HepG2 (cell line): ENCODE data around the gene POU6F1. TPM values are rescaled to one million over a fixed set of nuclear protein-coding genes. Genes with fewer than 3 reads are reported as not detected.
A peak's percentile ranks its signal among the peaks of the same experiment; 100 is the strongest.

Source experiments
- ATAC-seq: fragments of 200-7000 bp; cut with Tn5 transposase; 3 replicates; pipeline ENCODE4 v1.9.1; 2020; ENCODE audit warnings: mild to moderate bottlenecking, moderate library complexity
- BruUV-seq: library from RNA; stranded (reverse); fragments of 400-500 nt; replicated peaks from 2 replicates; lab custom pipeline; 2021; lab: Mats Ljungman, UMichigan
- CTCF ChIA-PET: fragments of 300-600 bp; formaldehyde crosslinking; extraction: SDS; loops from one replicate; lab custom pipeline; 2021; ENCODE audit warnings: low total read pairs, inconsistent platforms, low intra/inter-chr PET ratio; lab: Yijun Ruan, JAX
- POLR2A ChIA-PET: fragments of 350-600 bp; sonication (Branson Sonifier 250); formaldehyde crosslinking; loops from one replicate; lab custom pipeline; 2020; ENCODE audit warnings: antibody characterized with exemption, inconsistent platforms; lab: Yijun Ruan, JAX
- DNase-seq: peaks from one replicate; pipeline ENCODE4 v3.0.0-alpha.2; 2015; ENCODE audit warnings: low spot score
- FAIRE-seq: peaks from 3 replicates; lab custom pipeline; 2011; peaks lifted over from hg19 to GRCh38; lab: Jason Lieb, UNC
- H2AFZ ChIP-seq: one replicate; pipeline ENCODE4 v1.6.1; 2011; ENCODE audit warnings: low read length, inconsistent platforms
- H3K27ac ChIP-seq: fragments of 300-600 bp; 3 replicates; pipeline ENCODE4 v1.8.0; 2011; ENCODE audit warnings: mixed run types, mild to moderate bottlenecking, mixed read lengths, low read length, inconsistent platforms; ENCODE audit not compliant: insufficient read depth; ENCODE audit errors: extremely low read length
- H3K27me3 ChIP-seq, 2 experiments: fragments of 200-600 bp in 1 of 2; 2 replicates in 1 of 2; 3 replicates in 1 of 2; pipeline versions ENCODE4 v1.6.0 to v1.8.0; 2011; ENCODE audit warnings: low read length in 2 of 2, mild to moderate bottlenecking in 2 of 2, moderate library complexity in 2 of 2, inconsistent platforms in 1 of 2; ENCODE audit not compliant: insufficient read depth in 2 of 2, control insufficient read depth in 1 of 2
- H3K36me3 ChIP-seq, 2 experiments: fragments of 200-600 bp in 1 of 2; replicated peaks in 1 of 2; 2 replicates in 1 of 2; 3 replicates in 1 of 2; pipeline versions ENCODE4 v1.5.1 to v1.8.0; 2011; ENCODE audit warnings: low read length in 2 of 2, inconsistent platforms in 1 of 2; ENCODE audit not compliant: insufficient read depth in 2 of 2, control insufficient read depth in 1 of 2
- H3K4me1 ChIP-seq: 2 replicates; pipeline ENCODE4 v1.5.1; 2012; ENCODE audit warnings: low read length, inconsistent platforms; ENCODE audit not compliant: insufficient read depth
- H3K4me2 ChIP-seq: 2 replicates; pipeline ENCODE4 v1.6.0; 2011; ENCODE audit warnings: low read depth, low read length, inconsistent platforms
- H3K4me3 ChIP-seq, 3 experiments: fragments of 200-600 bp in 1 of 3; sonication (generic), shearing (Covaris generic) in 1 of 3; replicated peaks in 1 of 3; 2 replicates each; pipeline ENCODE4 v1.5.1; 2011 to 2016; ENCODE audit warnings: low read length in 3 of 3, inconsistent platforms in 2 of 3, low read depth in 2 of 3, mild to moderate bottlenecking in 2 of 3, control low read depth in 1 of 3, mixed read lengths in 1 of 3; ENCODE audit not compliant: insufficient read depth in 1 of 3
- H3K79me2 ChIP-seq: one replicate; pipeline ENCODE4 v1.6.1; 2011; ENCODE audit warnings: low read length, inconsistent platforms; ENCODE audit not compliant: insufficient read depth
- H3K9ac ChIP-seq: 2 replicates; pipeline ENCODE4 v1.6.0; 2011; ENCODE audit warnings: mild to moderate bottlenecking, low read depth, low read length, inconsistent platforms; ENCODE audit not compliant: insufficient read depth
- H3K9me3 ChIP-seq: 2 replicates; pipeline ENCODE4 v1.5.1; 2012; ENCODE audit warnings: mild to moderate bottlenecking, low read length
- H4K20me1 ChIP-seq: 2 replicates; pipeline ENCODE4 v1.6.0; 2011; ENCODE audit warnings: inconsistent platforms, mild to moderate bottlenecking, low read length, moderate library complexity; ENCODE audit not compliant: insufficient read depth
- GABPA ChIP-seq, 2 experiments: IDR thresholded peaks; 2 replicates each; pipeline ENCODE4 v1.6.1; 2011 to 2016; ENCODE audit warnings: low read depth in 2 of 2, low read length in 1 of 2, missing biosample characterization in 1 of 2, missing genetic modification characterization in 1 of 2
- GABPB1 ChIP-seq: IDR thresholded peaks from 2 replicates; pipeline ENCODE4 v1.6.1; 2016; ENCODE audit warnings: mild to moderate bottlenecking, missing genetic modification reagents, moderate library complexity, missing compliant biosample characterization
- JUN ChIP-seq: sonication (generic); formaldehyde crosslinking; IDR thresholded peaks from 2 replicates; pipeline ENCODE4 v1.4.0; 2020; ENCODE audit warnings: mild to moderate bottlenecking, missing genetic modification reagents
- NFYB ChIP-seq: sonication (generic); formaldehyde crosslinking; IDR thresholded peaks from 2 replicates; pipeline ENCODE4 v1.4.0; 2020; ENCODE audit warnings: missing genetic modification reagents
- POLR2G ChIP-seq: fragments of 200-400 bp; formaldehyde crosslinking; IDR thresholded peaks from 2 replicates; pipeline ENCODE4 v1.6.1; 2018; ENCODE audit warnings: mild to moderate bottlenecking, low read depth, low read length, moderate library complexity
- RFXAP ChIP-seq: sonication (generic); formaldehyde crosslinking; IDR thresholded peaks from 2 replicates; pipeline ENCODE4 v1.4.0; 2020; ENCODE audit warnings: missing genetic modification reagents, borderline replicate concordance
- SRF ChIP-seq: IDR thresholded peaks from 2 replicates; pipeline ENCODE4 v1.6.1; 2011; ENCODE audit warnings: mild to moderate bottlenecking, low read depth, low read length, moderate library complexity
- XRCC5 ChIP-seq: fragments of 200-400 bp; formaldehyde crosslinking; optimal IDR thresholded peaks from 2 replicates; pipeline ENCODE3; 2017; ENCODE audit warnings: mild to moderate bottlenecking, low read length
- ZFY ChIP-seq: sonication (generic); formaldehyde crosslinking; IDR thresholded peaks from 2 replicates; pipeline ENCODE4 v1.4.0; 2020; ENCODE audit warnings: missing genetic modification reagents
- ZNF350 ChIP-seq: sonication (generic); formaldehyde crosslinking; IDR thresholded peaks from 2 replicates; pipeline ENCODE4 v1.4.0; 2020; ENCODE audit warnings: mild to moderate bottlenecking, low read depth, missing genetic modification reagents, borderline replicate concordance
- ZNF558 ChIP-seq: sonication (generic); formaldehyde crosslinking; IDR thresholded peaks from 2 replicates; pipeline ENCODE4 v1.9.0; 2022; ENCODE audit warnings: mild to moderate bottlenecking, missing genetic modification reagents, borderline replicate concordance
- ZNF746 ChIP-seq: sonication (generic); formaldehyde crosslinking; IDR thresholded peaks from 2 replicates; pipeline ENCODE4 v1.8.0; 2022; ENCODE audit warnings: mild to moderate bottlenecking, missing genetic modification reagents
- ZNF768 ChIP-seq: sonication (generic); formaldehyde crosslinking; IDR thresholded peaks from 2 replicates; pipeline ENCODE4 v1.4.0; 2020; ENCODE audit warnings: missing genetic modification reagents
- ZSCAN25 ChIP-seq: sonication (generic); formaldehyde crosslinking; IDR thresholded peaks from 2 replicates; pipeline ENCODE4 v1.8.0; 2022; ENCODE audit warnings: mild to moderate bottlenecking, missing genetic modification reagents
- WGBS: methylation state at CpG from one replicate; pipeline ENCODE4 v1.1.6; 2017; ENCODE audit warnings: low lambda C conversion rate; 5-methylcytosine and 5-hydroxymethylcytosine counted together
- in situ Hi-C: cut with HindIII; loops from 2 replicates; pipeline ENCODE4 v1.10.0; 2017; ENCODE audit warnings: low pct_unique_long_range_greater_than_20kb; ENCODE audit not compliant: extremely low pct_ligation_motif_present
- intact Hi-C: fragments of 100-400 bp; cut with micrococcal nuclease; formaldehyde crosslinking; loops from one replicate; pipeline ENCODE4 v1.10.0; 2022; ENCODE audit not compliant: unreplicated experiment
- polyA plus RNA-seq, 8 experiments: library from polyadenylated mRNA; depleted of rRNA in 3 of 8; stranded (reverse) in 7 of 8; unstranded in 1 of 8; fragments of >200 nt; fragmentation: Illumina TruSeq in 4 of 8; extraction: Trizol in 4 of 8; gene quantifications; 2 replicates each; pipeline versions ENCODE4 v1.2.1 to v1.2.3, GENCODE V29; 2011 to 2016; ENCODE audit warnings: low read depth in 4 of 8, missing spikeins in 1 of 8, mixed read lengths in 1 of 8; ENCODE audit not compliant: insufficient read depth in 1 of 8
- total RNA-seq, 5 experiments: library from RNA; depleted of rRNA; stranded (reverse); fragments of >200 nt; fragmentation: Illumina TruSeq; extraction: Trizol; gene quantifications; 2 replicates each; pipeline ENCODE4 v1.2.3, GENCODE V29; 2016; ENCODE audit warnings: low read depth in 1 of 5
- TF ChIP-seq, protein P1 (sequence below): sonication (generic); formaldehyde crosslinking; IDR thresholded peaks from 2 replicates; pipeline ENCODE4 v1.5.0; 2020; ENCODE audit warnings: mild to moderate bottlenecking, missing genetic modification reagents, borderline replicate concordance
- TF ChIP-seq, protein P2 (sequence below): sonication (generic); formaldehyde crosslinking; IDR thresholded peaks from 2 replicates; pipeline ENCODE4 v1.5.1; 2020; ENCODE audit warnings: mild to moderate bottlenecking, missing genetic modification reagents

The POU6F1 gene
- total and polyA plus RNA-seq, 2 of the 13 experiments (the other 11 are each of a cell fraction or from before 2014, with no cell fraction given): 0.48 to 0.51 TPM

- CTCF ChIA-PET: no interaction called here
- DNase-seq: peak; percentile 41
- TF ChIP-seq XRCC5 (no peak), POLR2G (peak; percentile 48; the same call in 1 of the 2 replicates), ZNF350 (CRISPR knock-in tag) (0 out of 2 replicates have a peak, but pooled peaks have one; percentile 26), ZNF768 (CRISPR knock-in tag) (no peak), JUN (CRISPR knock-in tag) (no peak), SRF (no peak), GABPA (IDR thresholded peaks at IDR 0.05; ENCODE audit: low read depth, low read length) (no peak), GABPA (CRISPR knock-in tag; IDR thresholded peaks at IDR 0.05; ENCODE audit: low read depth) (no peak), NFYB (CRISPR knock-in tag) (no peak), ZSCAN25 (CRISPR knock-in tag) (0 out of 2 replicates have a peak, but pooled peaks have one; percentile 14), ZNF746 (CRISPR knock-in tag) (0 out of 2 replicates have a peak, but pooled peaks have one; percentile 26), ZFY (CRISPR knock-in tag) (peak; percentile 60), GABPB1 (CRISPR knock-in tag) (0 out of 2 replicates have a peak, but pooled peaks have one; percentile 6), ZNF558 (CRISPR knock-in tag) (no peak), RFXAP (0 out of 2 replicates have a peak, but pooled peaks have one; percentile 21)
- TF ChIP-seq, protein P1, sequence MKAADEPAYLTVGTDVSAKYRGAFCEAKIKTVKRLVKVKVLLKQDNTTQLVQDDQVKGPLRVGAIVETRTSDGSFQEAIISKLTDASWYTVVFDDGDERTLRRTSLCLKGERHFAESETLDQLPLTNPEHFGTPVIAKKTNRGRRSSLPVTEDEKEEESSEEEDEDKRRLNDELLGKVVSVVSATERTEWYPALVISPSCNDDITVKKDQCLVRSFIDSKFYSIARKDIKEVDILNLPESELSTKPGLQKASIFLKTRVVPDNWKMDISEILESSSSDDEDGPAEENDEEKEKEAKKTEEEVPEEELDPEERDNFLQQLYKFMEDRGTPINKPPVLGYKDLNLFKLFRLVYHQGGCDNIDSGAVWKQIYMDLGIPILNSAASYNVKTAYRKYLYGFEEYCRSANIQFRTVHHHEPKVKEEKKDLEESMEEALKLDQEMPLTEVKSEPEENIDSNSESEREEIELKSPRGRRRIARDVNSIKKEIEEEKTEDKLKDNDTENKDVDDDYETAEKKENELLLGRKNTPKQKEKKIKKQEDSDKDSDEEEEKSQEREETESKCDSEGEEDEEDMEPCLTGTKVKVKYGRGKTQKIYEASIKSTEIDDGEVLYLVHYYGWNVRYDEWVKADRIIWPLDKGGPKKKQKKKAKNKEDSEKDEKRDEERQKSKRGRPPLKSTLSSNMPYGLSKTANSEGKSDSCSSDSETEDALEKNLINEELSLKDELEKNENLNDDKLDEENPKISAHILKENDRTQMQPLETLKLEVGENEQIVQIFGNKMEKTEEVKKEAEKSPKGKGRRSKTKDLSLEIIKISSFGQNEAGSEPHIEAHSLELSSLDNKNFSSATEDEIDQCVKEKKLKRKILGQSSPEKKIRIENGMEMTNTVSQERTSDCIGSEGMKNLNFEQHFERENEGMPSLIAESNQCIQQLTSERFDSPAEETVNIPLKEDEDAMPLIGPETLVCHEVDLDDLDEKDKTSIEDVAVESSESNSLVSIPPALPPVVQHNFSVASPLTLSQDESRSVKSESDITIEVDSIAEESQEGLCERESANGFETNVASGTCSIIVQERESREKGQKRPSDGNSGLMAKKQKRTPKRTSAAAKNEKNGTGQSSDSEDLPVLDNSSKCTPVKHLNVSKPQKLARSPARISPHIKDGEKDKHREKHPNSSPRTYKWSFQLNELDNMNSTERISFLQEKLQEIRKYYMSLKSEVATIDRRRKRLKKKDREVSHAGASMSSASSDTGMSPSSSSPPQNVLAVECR (CRISPR knock-in tag): 0 out of 2 replicates have a peak, but pooled peaks have one; percentile 17
- TF ChIP-seq, protein P2, sequence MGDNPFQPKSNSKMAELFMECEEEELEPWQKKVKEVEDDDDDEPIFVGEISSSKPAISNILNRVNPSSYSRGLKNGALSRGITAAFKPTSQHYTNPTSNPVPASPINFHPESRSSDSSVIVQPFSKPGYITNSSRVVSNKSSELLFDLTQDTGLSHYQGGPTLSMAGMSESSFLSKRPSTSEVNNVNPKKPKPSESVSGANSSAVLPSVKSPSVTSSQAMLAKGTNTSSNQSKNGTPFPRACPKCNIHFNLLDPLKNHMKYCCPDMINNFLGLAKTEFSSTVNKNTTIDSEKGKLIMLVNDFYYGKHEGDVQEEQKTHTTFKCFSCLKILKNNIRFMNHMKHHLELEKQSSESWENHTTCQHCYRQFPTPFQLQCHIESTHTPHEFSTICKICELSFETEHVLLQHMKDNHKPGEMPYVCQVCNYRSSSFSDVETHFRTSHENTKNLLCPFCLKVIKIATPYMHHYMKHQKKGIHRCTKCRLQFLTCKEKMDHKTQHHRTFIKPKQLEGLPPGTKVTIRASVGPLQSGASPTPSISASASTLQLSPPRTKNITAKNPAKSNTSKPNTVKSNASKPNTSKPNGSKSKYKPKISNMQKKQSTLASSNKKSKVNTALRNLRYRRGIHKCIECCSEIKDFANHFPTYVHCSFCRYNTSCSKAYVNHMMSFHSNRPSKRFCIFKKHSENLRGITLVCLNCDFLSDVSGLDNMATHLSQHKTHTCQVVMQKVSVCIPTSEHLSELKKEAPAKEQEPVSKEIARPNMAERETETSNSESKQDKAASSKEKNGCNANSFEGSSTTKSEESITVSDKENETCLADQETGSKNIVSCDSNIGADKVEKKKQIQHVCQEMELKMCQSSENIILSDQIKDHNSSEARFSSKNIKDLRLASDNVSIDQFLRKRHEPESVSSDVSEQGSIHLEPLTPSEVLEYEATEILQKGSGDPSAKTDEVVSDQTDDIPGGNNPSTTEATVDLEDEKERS (CRISPR knock-in tag): no peak
Observed at GRCh38 chr12:51218607-51219161, 822 bp upstream of the POU6F1 start.

More at GRCh38 chr12:51218607-51219161, 822 bp upstream of the POU6F1 start:
- intact Hi-C loops: loop anchor here (2.0 kb wide), 1 partner anchor 46 kb away; the partner anchor contains the start of gene TFCP2
- H3K4me2 ChIP-seq: peak overlapping the region; percentile 99
- ATAC-seq (peak; percentile 80), FAIRE-seq (peak; percentile 32)
- H3K36me3 ChIP-seq: no peaks in the 10 kb centered on the region
- TSS peak; percentile 88 for BruUV-seq
- H3K4me1 ChIP-seq: peaks cover 16% of the 10 kb centered on the region
- POLR2A ChIA-PET: interaction anchor here (0.8 to 2.6 kb wide), 12 partner anchors 10 to 135 kb away, joined by 3 to 43 read pairs (median 5); partner anchors contain the start of genes CSRNP2, DAZAP2 and TFCP2
- H3K4me3 ChIP-seq: peak overlapping the region; percentile 71 to 79 (median 73)
- H3K9ac ChIP-seq: peak overlapping the region; percentile 65
- no peaks in the 10 kb centered on the region for H3K79me2 ChIP-seq
- no peaks in the 10 kb centered on the region for H3K9me3 ChIP-seq
- 0% methylated on average over 10 of the region's 10 CpGs for WGBS
- no peaks in the 10 kb centered on the region for H4K20me1 ChIP-seq
- peak overlapping the region; percentile 44 for H3K27ac ChIP-seq
- in situ Hi-C loops: no loop called here
- H2AFZ ChIP-seq: peak overlapping the region; percentile 68
- no peaks in the 10 kb centered on the region; a peak in 1 of 5 replicates for H3K27me3 ChIP-seq
